Measurements from ENCODE around the gene DAAM1.
A peak's percentile ranks its signal among the peaks of the same experiment; 100 is the strongest.

DAAM1 gene

DNA sequence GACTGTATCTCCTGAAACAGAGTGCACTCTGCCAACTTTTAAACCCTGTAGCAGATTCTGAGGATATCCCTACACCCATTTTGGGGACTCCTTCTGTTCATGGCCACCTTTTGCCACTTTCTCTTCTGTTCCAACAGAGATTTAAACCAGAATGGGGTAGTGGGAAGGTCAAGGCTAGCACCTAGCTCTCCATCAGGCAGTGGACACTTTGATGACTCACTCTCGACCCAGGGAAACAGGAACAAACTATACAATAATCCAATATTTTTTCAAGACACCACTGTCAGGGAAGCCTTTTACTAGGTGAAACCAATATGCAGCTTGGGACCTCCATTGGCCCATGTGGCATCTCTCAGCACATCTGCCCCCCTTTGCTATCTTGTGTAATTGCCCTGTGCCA lies 103.6 kb downstream of the DAAM1 start:
- no peak overlapping the region for H3K27ac ChIP-seq (ENCODE audit: low read depth, low read length)
- no peak overlapping the region for H3K9ac ChIP-seq (ENCODE audit: low read length)
- no peak overlapping the region for H3K4me3 ChIP-seq (ENCODE audit: low read length)
- peaks cover 9% of the 10 kb centered on the region for H3K36me3 ChIP-seq (ENCODE audit: control insufficient read depth, insufficient read depth, low read length)
- H3K4me1 ChIP-seq (ENCODE audit: control insufficient read depth, insufficient read depth, low read length) = peaks cover 20% of the 10 kb centered on the region
- no peaks in the 10 kb centered on the region for H3K27me3 ChIP-seq (ENCODE audit: control insufficient read depth, insufficient read depth, low read length)

DNA sequence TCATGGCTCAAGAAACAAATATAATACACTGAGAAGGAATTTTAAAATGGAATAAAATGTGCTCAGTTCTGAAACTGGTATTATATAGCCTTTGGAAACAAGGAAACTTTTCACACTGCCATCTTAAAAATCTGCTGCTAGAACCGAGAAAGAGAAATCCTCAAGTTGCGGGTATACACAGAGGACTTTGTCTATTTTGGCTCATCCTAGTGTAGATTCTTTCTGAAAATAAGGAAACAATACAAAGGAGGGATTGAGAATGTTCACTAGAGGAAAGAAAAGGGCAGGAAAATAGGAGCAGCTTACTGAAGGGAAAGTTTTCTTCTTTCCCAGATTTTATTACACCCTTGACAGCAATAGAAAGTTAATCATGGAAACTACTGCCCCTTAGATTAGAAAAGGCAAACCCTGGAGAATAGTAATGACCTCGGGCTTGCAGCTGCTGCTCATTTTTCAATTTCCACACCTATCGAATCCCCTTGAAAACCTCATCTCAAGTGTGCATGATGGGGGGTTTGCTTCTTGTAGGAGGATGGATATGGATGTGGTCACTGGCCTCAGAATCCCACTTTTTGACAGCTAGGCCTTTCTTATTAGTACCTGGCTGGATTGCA lies 104.6 kb downstream of the DAAM1 start:
- no peak overlapping the region for H3K9ac ChIP-seq (ENCODE audit: low read length)
- H3K4me3 ChIP-seq (ENCODE audit: low read length) = no peak overlapping the region
- peaks cover 9% of the 10 kb centered on the region for H3K36me3 ChIP-seq (ENCODE audit: control insufficient read depth, insufficient read depth, low read length)
- no peaks in the 10 kb centered on the region for H3K27me3 ChIP-seq (ENCODE audit: control insufficient read depth, insufficient read depth, low read length)
- peak overlapping the region; percentile 10 for H3K27ac ChIP-seq (ENCODE audit: low read depth, low read length)
- peaks cover 20% of the 10 kb centered on the region for H3K4me1 ChIP-seq (ENCODE audit: control insufficient read depth, insufficient read depth, low read length)

DNA sequence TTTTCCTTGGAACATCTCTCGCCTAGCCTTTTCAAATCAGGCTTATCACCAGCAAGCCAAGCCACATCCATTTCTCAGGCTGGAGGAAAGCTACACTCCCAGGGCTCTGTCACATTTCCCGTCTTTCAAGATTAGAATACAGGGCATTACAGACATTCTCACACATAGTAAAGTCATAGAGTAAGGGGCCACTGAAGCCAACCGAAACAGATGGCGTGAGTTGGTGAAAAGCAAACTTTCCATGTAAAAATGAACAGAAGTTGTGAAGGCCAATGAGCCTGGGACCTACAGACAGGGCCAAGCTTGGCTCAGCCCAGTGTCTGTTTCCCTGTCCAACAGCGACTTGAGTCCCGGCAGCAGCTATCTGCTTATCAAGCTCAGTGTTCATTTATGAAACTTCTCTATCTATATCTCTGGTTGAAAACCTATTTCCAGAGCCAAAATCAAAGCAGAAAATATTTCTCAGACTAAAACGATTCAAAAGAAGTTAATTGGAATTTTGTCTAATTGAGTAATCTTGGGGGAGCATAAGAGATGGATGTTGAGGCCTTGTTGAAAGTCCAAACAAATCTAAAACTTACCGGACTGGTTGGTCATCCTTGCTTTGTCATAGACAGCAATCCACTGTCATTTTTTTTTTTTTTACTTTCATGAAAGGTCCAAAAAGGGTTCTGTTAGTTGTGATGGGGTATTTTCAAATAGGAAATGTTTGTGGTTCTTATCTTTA lies 105.6 kb downstream of the DAAM1 start:
- Histone ChIP-seq H3K27me3 (ENCODE audit: control insufficient read depth, insufficient read depth, low read length) (no peaks in the 10 kb centered on the region), H3K4me3 (ENCODE audit: low read length) (no peak overlapping the region), H3K4me1 (ENCODE audit: control insufficient read depth, insufficient read depth, low read length) (peaks cover 20% of the 10 kb centered on the region), H3K9ac (ENCODE audit: low read length) (no peak overlapping the region), H3K36me3 (ENCODE audit: control insufficient read depth, insufficient read depth, low read length) (peaks cover 9% of the 10 kb centered on the region), H3K27ac (ENCODE audit: low read depth, low read length) (peak overlapping the region; percentile 67)

DNA sequence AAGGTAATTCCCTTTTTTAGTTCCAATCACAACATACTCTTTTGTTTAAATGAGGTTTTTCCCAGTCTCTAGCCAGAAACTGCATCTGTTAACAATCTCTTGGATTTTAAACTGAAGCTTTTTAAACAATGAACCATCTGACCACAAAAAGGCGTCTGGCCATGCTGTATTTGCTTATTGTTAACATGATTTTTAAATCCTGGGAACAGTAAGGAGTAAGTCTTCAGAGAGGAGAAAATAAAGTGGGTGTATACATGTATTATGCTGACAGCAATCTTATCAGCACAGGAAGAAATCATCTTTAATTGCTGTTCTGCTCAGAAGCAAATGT lies 106.2 kb downstream of the DAAM1 start:
- Histone ChIP-seq H3K4me1 (ENCODE audit: control insufficient read depth, insufficient read depth, low read length) (peaks cover 20% of the 10 kb centered on the region), H3K36me3 (ENCODE audit: control insufficient read depth, insufficient read depth, low read length) (peaks cover 9% of the 10 kb centered on the region), H3K4me3 (ENCODE audit: low read length) (no peak overlapping the region), H3K9ac (ENCODE audit: low read length) (no peak overlapping the region), H3K27me3 (ENCODE audit: control insufficient read depth, insufficient read depth, low read length) (no peaks in the 10 kb centered on the region), H3K27ac (ENCODE audit: low read depth, low read length) (peak overlapping the region; percentile 67)

DNA sequence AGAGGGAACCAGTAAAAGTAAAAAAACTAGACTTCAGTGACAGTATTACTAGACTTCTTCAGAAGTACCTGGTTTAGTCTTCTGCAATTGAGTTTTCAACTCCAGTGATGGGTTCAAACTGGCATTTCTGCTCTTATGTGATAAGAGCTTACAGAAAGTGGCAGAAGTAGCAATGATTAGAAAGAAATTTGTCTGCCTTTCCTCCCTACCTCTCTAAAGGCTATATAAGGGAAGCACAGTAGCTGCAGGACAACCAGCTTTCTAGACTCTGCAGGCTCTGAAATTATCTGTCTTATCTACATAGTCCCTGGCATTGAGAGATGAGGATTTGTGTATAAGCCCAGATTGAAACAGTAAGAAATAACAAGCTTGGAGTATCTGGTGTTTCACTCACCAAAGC lies 107.5 kb downstream of the DAAM1 start:
- H3K27me3 ChIP-seq (ENCODE audit: control insufficient read depth, insufficient read depth, low read length) = no peaks in the 10 kb centered on the region
- H3K27ac ChIP-seq (ENCODE audit: low read depth, low read length) = peak overlapping the region; percentile 50
- H3K36me3 ChIP-seq (ENCODE audit: control insufficient read depth, insufficient read depth, low read length) = peaks cover 9% of the 10 kb centered on the region
- no peak overlapping the region for H3K9ac ChIP-seq (ENCODE audit: low read length)
- no peak overlapping the region for H3K4me3 ChIP-seq (ENCODE audit: low read length)
- peaks cover 20% of the 10 kb centered on the region for H3K4me1 ChIP-seq (ENCODE audit: control insufficient read depth, insufficient read depth, low read length)

DNA sequence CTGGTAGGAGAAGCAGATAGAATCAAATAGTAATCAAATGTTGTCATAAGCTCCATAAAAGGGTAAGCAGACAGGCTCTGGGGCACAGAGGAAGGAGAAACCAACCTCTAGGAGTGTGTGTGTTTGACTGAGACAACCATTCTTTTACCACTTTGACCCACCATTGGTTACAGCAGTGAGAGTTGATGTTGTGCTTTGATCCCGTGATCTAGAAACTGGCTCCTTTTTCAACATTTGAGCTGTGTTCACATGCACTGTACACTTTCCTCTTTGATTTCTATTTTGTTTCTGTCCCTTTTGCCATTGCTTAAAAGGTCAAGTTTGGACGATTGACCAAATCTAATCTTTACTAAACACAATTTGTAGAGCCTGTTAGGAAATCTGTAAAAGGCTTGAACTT lies 108.0 kb downstream of the DAAM1 start:
- Histone ChIP-seq H3K4me1 (ENCODE audit: control insufficient read depth, insufficient read depth, low read length) (peaks cover 20% of the 10 kb centered on the region), H3K36me3 (ENCODE audit: control insufficient read depth, insufficient read depth, low read length) (peaks cover 5% of the 10 kb centered on the region), H3K4me3 (ENCODE audit: low read length) (no peak overlapping the region), H3K27ac (ENCODE audit: low read depth, low read length) (peak overlapping the region; percentile 38), H3K9ac (ENCODE audit: low read length) (no peak overlapping the region), H3K27me3 (ENCODE audit: control insufficient read depth, insufficient read depth, low read length) (no peaks in the 10 kb centered on the region)

DNA sequence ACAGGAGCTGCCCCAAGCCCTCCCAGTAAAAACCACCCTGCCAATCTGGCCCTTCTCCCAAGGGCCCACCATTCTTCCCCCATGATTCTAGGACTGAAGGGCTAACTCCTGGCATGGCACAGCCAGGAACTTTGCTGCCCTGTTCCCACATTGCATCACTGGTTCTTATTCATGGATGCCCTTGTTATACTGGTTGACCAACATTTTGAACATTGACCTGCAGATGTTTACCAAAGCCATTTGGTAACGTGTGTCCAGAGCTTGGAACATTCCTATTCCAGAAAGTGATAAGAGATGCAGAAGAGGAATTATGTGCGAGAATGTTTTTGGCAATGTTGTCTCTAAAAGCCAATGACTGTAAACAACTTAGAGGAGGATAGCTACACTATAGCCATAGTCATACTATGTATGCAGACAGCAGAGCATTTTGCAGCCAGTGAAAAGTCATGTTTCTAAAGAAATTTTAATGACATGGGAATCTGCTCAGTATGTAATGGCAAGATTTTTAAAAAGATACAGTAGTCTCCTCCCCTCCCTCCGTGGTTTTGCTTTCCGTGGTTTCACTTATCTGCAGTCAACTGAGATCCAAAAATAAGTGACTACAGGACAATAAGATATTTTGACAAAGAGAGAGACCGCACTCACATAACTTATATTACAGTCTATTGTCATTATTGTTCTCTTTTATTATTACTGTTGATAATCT lies 108.8 kb downstream of the DAAM1 start:
- Histone ChIP-seq H3K27me3 (ENCODE audit: control insufficient read depth, insufficient read depth, low read length) (no peaks in the 10 kb centered on the region), H3K36me3 (ENCODE audit: control insufficient read depth, insufficient read depth, low read length) (no peaks in the 10 kb centered on the region), H3K27ac (ENCODE audit: low read depth, low read length) (no peak overlapping the region), H3K9ac (ENCODE audit: low read length) (no peak overlapping the region), H3K4me3 (ENCODE audit: low read length) (no peak overlapping the region), H3K4me1 (ENCODE audit: control insufficient read depth, insufficient read depth, low read length) (peaks cover 20% of the 10 kb centered on the region)

DNA sequence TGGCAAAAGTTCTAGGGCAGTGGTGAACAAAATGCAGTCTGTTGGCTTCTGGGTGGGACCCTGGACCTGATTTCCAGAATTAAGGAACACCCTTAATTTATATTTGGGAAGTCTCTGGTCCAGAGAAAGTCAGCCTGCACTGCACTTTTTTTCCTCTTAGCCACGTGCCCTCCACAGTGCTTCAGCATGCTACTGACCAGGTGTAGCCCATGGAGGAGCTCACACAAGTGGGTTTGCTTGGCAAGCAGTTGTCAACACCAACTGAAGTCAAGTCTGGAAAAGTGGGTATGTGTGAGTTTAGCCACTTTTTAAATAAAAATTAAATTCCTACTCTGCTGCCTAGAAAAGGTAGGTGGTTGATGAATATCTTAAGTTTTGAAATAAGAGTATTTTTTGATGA lies 111.3 kb downstream of the DAAM1 start:
- Histone ChIP-seq H3K27me3 (ENCODE audit: control insufficient read depth, insufficient read depth, low read length) (no peaks in the 10 kb centered on the region), H3K4me3 (ENCODE audit: low read length) (no peak overlapping the region), H3K4me1 (ENCODE audit: control insufficient read depth, insufficient read depth, low read length) (peaks cover 16% of the 10 kb centered on the region), H3K36me3 (ENCODE audit: control insufficient read depth, insufficient read depth, low read length) (no peaks in the 10 kb centered on the region), H3K27ac (ENCODE audit: low read depth, low read length) (no peak overlapping the region), H3K9ac (ENCODE audit: low read length) (no peak overlapping the region)

DNA sequence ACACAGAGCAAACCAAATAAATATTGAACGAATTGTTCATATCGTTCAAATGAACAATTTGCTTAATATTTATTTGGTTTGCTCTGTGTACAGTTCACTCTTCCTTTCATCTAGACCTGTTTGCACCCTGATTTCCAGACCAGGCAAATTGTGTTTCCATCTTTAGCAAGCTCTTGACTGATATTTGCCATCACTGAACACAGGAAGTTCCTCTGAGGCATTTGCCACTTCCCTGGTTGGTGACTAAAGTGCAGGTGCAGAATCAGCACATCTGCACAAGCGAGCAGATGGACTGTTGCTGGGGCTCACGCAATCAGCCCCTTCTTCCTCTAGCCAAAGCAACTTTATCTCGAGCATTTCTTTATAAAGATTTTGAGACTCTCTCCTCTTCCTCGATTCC lies 112.9 kb downstream of the DAAM1 start:
- H3K4me3 ChIP-seq (ENCODE audit: low read length) = no peak overlapping the region
- no peak overlapping the region for H3K27ac ChIP-seq (ENCODE audit: low read depth, low read length)
- no peaks in the 10 kb centered on the region for H3K36me3 ChIP-seq (ENCODE audit: control insufficient read depth, insufficient read depth, low read length)
- H3K27me3 ChIP-seq (ENCODE audit: control insufficient read depth, insufficient read depth, low read length) = no peaks in the 10 kb centered on the region
- H3K4me1 ChIP-seq (ENCODE audit: control insufficient read depth, insufficient read depth, low read length) = peaks cover 4% of the 10 kb centered on the region
- no peak overlapping the region for H3K9ac ChIP-seq (ENCODE audit: low read length)

DNA sequence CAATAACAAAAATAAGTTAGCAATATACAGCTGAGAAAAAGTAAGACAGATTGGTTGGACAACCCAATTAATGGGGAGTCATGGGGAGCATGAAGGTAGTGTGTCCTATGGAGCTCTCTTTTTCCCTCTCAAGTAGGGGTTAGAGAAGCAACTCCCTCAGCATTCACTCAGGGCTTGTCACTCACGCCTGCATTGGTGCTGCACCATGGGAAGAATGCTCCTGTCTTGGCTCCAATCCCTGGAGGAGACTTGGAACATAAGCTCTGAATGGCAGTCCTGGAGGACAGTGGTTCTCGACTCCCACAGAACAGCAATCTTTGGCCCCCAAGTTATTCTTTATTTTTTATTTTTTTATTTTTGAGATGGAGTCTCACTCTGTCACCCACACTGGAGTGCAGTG lies 113.8 kb downstream of the DAAM1 start:
- no peaks in the 10 kb centered on the region for H3K27me3 ChIP-seq (ENCODE audit: control insufficient read depth, insufficient read depth, low read length)

DNA sequence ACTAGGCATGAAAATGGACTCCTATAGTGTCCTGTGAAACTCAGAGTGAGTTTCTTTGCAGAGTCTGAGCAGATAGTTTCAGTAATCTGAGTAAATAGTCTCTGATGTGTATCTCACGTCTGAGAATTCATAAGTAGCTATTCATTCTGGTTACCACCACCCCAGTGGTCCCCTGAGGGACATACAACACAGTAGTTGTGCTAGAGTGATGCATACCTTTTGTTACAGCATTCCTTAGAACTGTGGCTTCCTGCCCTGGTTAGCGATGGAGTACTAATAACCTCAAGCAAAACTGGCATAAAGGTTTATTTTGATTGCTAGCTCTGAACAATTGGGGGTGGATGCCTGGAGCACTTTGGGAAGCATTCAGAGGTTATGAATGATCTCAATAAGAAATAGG lies 114.7 kb downstream of the DAAM1 start:
- Histone ChIP-seq H3K27ac (ENCODE audit: low read depth, low read length) (no peak overlapping the region), H3K4me1 (ENCODE audit: control insufficient read depth, insufficient read depth, low read length) (peaks cover 12% of the 10 kb centered on the region)

More for the DNA sequence above, 113.8 kb downstream of the DAAM1 start:
- Histone ChIP-seq H3K4me3 (ENCODE audit: low read length) (no peak overlapping the region), H3K36me3 (ENCODE audit: control insufficient read depth, insufficient read depth, low read length) (no peaks in the 10 kb centered on the region), H3K27ac (ENCODE audit: low read depth, low read length) (no peak overlapping the region), H3K4me1 (ENCODE audit: control insufficient read depth, insufficient read depth, low read length) (peaks cover 4% of the 10 kb centered on the region), H3K9ac (ENCODE audit: low read length) (no peak overlapping the region)

DNA sequence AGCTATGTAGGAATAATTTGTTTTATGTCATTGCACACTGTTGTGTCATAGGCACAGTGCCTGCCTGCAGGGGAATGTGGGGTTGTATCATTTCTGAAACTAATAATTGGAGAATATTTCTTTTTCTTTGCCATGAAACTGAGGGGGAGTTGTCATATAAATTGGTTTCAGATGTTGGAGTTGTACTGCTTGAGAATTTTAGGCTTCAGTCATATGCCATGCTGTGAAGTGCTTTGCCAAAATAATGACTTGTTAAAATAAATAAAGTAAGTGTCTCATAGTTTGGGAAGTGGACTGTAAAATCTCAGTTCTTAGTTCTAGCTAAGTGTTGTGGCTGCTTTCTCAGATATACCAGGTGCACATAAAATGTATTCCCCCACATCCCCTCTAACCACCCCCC lies 116.8 kb downstream of the DAAM1 start:
- H3K36me3 ChIP-seq (ENCODE audit: control insufficient read depth, insufficient read depth, low read length) = no peaks in the 10 kb centered on the region
- H3K27me3 ChIP-seq (ENCODE audit: control insufficient read depth, insufficient read depth, low read length) = no peaks in the 10 kb centered on the region
- peaks cover 22% of the 10 kb centered on the region for H3K4me1 ChIP-seq (ENCODE audit: control insufficient read depth, insufficient read depth, low read length)
- no peak overlapping the region for H3K9ac ChIP-seq (ENCODE audit: low read length)
- no peak overlapping the region for H3K4me3 ChIP-seq (ENCODE audit: low read length)
- peak overlapping the region; percentile 10 for H3K27ac ChIP-seq (ENCODE audit: low read depth, low read length)

More for the DNA sequence above, 114.7 kb downstream of the DAAM1 start:
- Histone ChIP-seq H3K4me3 (ENCODE audit: low read length) (no peak overlapping the region), H3K27me3 (ENCODE audit: control insufficient read depth, insufficient read depth, low read length) (no peaks in the 10 kb centered on the region), H3K36me3 (ENCODE audit: control insufficient read depth, insufficient read depth, low read length) (no peaks in the 10 kb centered on the region), H3K9ac (ENCODE audit: low read length) (no peak overlapping the region)
